Esophagus muscularis mucosa (tissue), 3 donors: ENCODE results near the gene ZXDC.

Experiments used
- POLR2A ChIP-seq: fragments of 450-650 bp; IDR thresholded peaks from one replicate; pipeline ENCODE4 v1.6.1; 2017; ENCODE audit warnings: antibody characterized with exemption, moderate library complexity, mild to moderate bottlenecking, low read depth
- TF ChIP-seq, protein P1 (sequence below), 3 experiments: fragments of 200-600 bp in 2 of 3; fragments of 450-650 bp in 1 of 3; sonication (generic) in 2 of 3; IDR thresholded peaks; one replicate each; pipeline ENCODE4 v1.5.1; 2017 to 2019; ENCODE audit warnings: antibody characterized with exemption in 3 of 3, mild to moderate bottlenecking in 2 of 3, moderate library complexity in 1 of 3

DNA sequence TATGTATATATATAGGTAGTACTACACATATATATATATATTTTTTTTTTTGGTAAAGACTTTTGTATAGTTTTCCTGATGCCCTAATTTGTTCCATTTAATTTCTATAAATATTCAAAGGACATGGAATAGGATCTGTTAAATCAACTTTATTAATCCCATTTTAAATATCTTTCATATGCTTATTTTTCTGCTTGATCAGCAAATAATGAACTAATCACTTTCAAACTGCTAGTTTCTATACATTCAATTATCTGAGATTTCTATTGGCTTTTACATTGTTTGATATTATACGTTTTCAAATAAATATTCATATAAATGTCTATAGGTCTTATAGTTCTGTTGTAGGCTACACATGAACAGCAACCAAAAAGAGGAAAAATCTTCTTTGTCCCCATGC is 21.7 kb downstream of the ZXDC start:
- TF ChIP-seq, protein P1, sequence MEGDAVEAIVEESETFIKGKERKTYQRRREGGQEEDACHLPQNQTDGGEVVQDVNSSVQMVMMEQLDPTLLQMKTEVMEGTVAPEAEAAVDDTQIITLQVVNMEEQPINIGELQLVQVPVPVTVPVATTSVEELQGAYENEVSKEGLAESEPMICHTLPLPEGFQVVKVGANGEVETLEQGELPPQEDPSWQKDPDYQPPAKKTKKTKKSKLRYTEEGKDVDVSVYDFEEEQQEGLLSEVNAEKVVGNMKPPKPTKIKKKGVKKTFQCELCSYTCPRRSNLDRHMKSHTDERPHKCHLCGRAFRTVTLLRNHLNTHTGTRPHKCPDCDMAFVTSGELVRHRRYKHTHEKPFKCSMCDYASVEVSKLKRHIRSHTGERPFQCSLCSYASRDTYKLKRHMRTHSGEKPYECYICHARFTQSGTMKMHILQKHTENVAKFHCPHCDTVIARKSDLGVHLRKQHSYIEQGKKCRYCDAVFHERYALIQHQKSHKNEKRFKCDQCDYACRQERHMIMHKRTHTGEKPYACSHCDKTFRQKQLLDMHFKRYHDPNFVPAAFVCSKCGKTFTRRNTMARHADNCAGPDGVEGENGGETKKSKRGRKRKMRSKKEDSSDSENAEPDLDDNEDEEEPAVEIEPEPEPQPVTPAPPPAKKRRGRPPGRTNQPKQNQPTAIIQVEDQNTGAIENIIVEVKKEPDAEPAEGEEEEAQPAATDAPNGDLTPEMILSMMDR (IDR thresholded peaks at IDR 0.05) = no peak
- no peak for TF ChIP-seq POLR2A
